ENCODE measurements around the gene CCDC9.
"Not testable (repeated sequence)": the region's sequence is repeated elsewhere in the genome, so short reads cannot be mapped to it uniquely, and the experiment has no call there.

Gene CCDC9

GRCh38 chr19:47240996-47241918 is 15.1 kb upstream of the CCDC9 start:
- no peaks in the 10 kb centered on the region for H3K9me3 Mint-ChIP-seq
- no peak overlapping the region for H3K27ac Mint-ChIP-seq (ENCODE audit: low read depth)
- peak; percentile 50 for ATAC-seq (replicated peaks; ENCODE audit: extremely low read depth, poor library complexity, severe bottlenecking)
- peaks cover 7% of the 10 kb centered on the region for H3K36me3 Mint-ChIP-seq (ENCODE audit: insufficient read depth)
- peaks cover 5% of the 10 kb centered on the region for H3K4me1 Mint-ChIP-seq
- DNase-seq (ENCODE audit: low spot score in 2 of 2) = peak; percentile 58 to 65
- H3K27me3 Mint-ChIP-seq = no peaks in the 10 kb centered on the region
- no peak overlapping the region for H3K4me3 Mint-ChIP-seq

GRCh38 chr19:47241919-47242577 is 14.3 kb upstream of the CCDC9 start:
- H3K36me3 Mint-ChIP-seq (ENCODE audit: insufficient read depth) = peaks cover 7% of the 10 kb centered on the region
- DNase-seq (ENCODE audit: low spot score in 2 of 2) (no peak), ATAC-seq (replicated peaks; ENCODE audit: extremely low read depth, poor library complexity, severe bottlenecking) (no peak)
- no peak overlapping the region for H3K4me3 Mint-ChIP-seq
- H3K27me3 Mint-ChIP-seq = no peaks in the 10 kb centered on the region
- no peak overlapping the region for H3K27ac Mint-ChIP-seq (ENCODE audit: low read depth)
- peaks cover 6% of the 10 kb centered on the region for H3K4me1 Mint-ChIP-seq
- no peaks in the 10 kb centered on the region for H3K9me3 Mint-ChIP-seq

- Mint-ChIP-seq H3K4me3 (no peak overlapping the region), H3K4me1 (peaks cover 10% of the 10 kb centered on the region), H3K27me3 (no peaks in the 10 kb centered on the region), H3K27ac (ENCODE audit: low read depth) (no peak overlapping the region), H3K9me3 (no peaks in the 10 kb centered on the region), H3K36me3 (ENCODE audit: insufficient read depth) (peaks cover 7% of the 10 kb centered on the region)
- DNase-seq (ENCODE audit: low spot score in 2 of 2) (no peak), ATAC-seq (replicated peaks; ENCODE audit: extremely low read depth, poor library complexity, severe bottlenecking) (no peak)
These were observed 13.0 kb upstream of the CCDC9 start for GRCh38 chr19:47243364-47243775.

- Mint-ChIP-seq H3K36me3 (ENCODE audit: insufficient read depth) (peaks cover 8% of the 10 kb centered on the region), H3K27ac (ENCODE audit: low read depth) (no peak overlapping the region), H3K4me1 (peaks cover 8% of the 10 kb centered on the region), H3K4me3 (no peak overlapping the region), H3K27me3 (no peaks in the 10 kb centered on the region), H3K9me3 (no peaks in the 10 kb centered on the region)
- DNase-seq (ENCODE audit: low spot score in 2 of 2) (peak; percentile 88 to 90), ATAC-seq (replicated peaks; ENCODE audit: extremely low read depth, poor library complexity, severe bottlenecking) (peak; percentile 60)
These were observed 12.4 kb upstream of the CCDC9 start for GRCh38 chr19:47243776-47244547.

- H3K9me3 Mint-ChIP-seq = no peaks in the 10 kb centered on the region
- H3K4me3 Mint-ChIP-seq = no peak overlapping the region
- H3K4me1 Mint-ChIP-seq = peaks cover 5% of the 10 kb centered on the region
- peaks cover 6% of the 10 kb centered on the region for H3K36me3 Mint-ChIP-seq (ENCODE audit: insufficient read depth)
- DNase-seq (ENCODE audit: low spot score in 2 of 2) = peak; percentile 64 to 67
- H3K27ac Mint-ChIP-seq (ENCODE audit: low read depth) = no peak overlapping the region
- ATAC-seq (replicated peaks; ENCODE audit: extremely low read depth, poor library complexity, severe bottlenecking) = no peak
- no peaks in the 10 kb centered on the region for H3K27me3 Mint-ChIP-seq
These were observed 8.9 kb upstream of the CCDC9 start for GRCh38 chr19:47247308-47247990.

GRCh38 chr19:47253016-47253415 is 3.3 kb upstream of the CCDC9 start:
- H3K4me1 Mint-ChIP-seq = peaks cover 20% of the 10 kb centered on the region
- H3K27me3 Mint-ChIP-seq; ATAC-seq (replicated peaks; ENCODE audit: extremely low read depth, poor library complexity, severe bottlenecking); H3K9me3 Mint-ChIP-seq; H3K4me3 Mint-ChIP-seq; H3K27ac Mint-ChIP-seq (ENCODE audit: low read depth); DNase-seq (ENCODE audit: low spot score in 2 of 2): not testable (repeated sequence)
- peaks cover 23% of the 10 kb centered on the region for H3K36me3 Mint-ChIP-seq (ENCODE audit: insufficient read depth)

GRCh38 chr19:47253467-47253881 is 2.9 kb upstream of the CCDC9 start:
- DNase-seq (ENCODE audit: low spot score in 2 of 2) (no peak), ATAC-seq (replicated peaks; ENCODE audit: extremely low read depth, poor library complexity, severe bottlenecking) (no peak)
- Mint-ChIP-seq H3K4me1 (peaks cover 25% of the 10 kb centered on the region), H3K36me3 (ENCODE audit: insufficient read depth) (peaks cover 25% of the 10 kb centered on the region), H3K9me3 (no peaks in the 10 kb centered on the region), H3K27me3 (no peaks in the 10 kb centered on the region), H3K4me3 (no peak overlapping the region), H3K27ac (ENCODE audit: low read depth) (no peak overlapping the region)

GRCh38 chr19:47253970-47254369 is 2.4 kb upstream of the CCDC9 start:
- no peaks in the 10 kb centered on the region for H3K9me3 Mint-ChIP-seq
- no peak overlapping the region for H3K27ac Mint-ChIP-seq (ENCODE audit: low read depth)

GRCh38 chr19:47256693-47257410 is 527 bp downstream of the CCDC9 start:
- H3K4me3 Mint-ChIP-seq = peak overlapping the region; percentile 86
- H3K4me1 Mint-ChIP-seq = peaks cover 50% of the 10 kb centered on the region
- H3K36me3 Mint-ChIP-seq (ENCODE audit: insufficient read depth) = peaks cover 37% of the 10 kb centered on the region
- H3K27ac Mint-ChIP-seq (ENCODE audit: low read depth) = peak overlapping the region; percentile 86
- H3K27me3 Mint-ChIP-seq = no peaks in the 10 kb centered on the region
- ATAC-seq (replicated peaks; ENCODE audit: extremely low read depth, poor library complexity, severe bottlenecking) (peak; percentile 82), DNase-seq (ENCODE audit: low spot score in 2 of 2) (peak; percentile 98 to 99)
- no peaks in the 10 kb centered on the region for H3K9me3 Mint-ChIP-seq

More at GRCh38 chr19:47253970-47254369, 2.4 kb upstream of the CCDC9 start:
- Mint-ChIP-seq H3K4me3 (no peak overlapping the region), H3K27me3 (no peaks in the 10 kb centered on the region), H3K4me1 (peaks cover 30% of the 10 kb centered on the region), H3K36me3 (ENCODE audit: insufficient read depth) (peaks cover 24% of the 10 kb centered on the region)
- DNase-seq (ENCODE audit: low spot score in 2 of 2) = no peak
- no peak for ATAC-seq (replicated peaks; ENCODE audit: extremely low read depth, poor library complexity, severe bottlenecking)

GRCh38 chr19:47257411-47258169 is 1.3 kb downstream of the CCDC9 start:
- no peak for ATAC-seq (replicated peaks; ENCODE audit: extremely low read depth, poor library complexity, severe bottlenecking)
- H3K36me3 Mint-ChIP-seq (ENCODE audit: insufficient read depth) = peaks cover 41% of the 10 kb centered on the region
- peaks cover 50% of the 10 kb centered on the region for H3K4me1 Mint-ChIP-seq
- H3K9me3 Mint-ChIP-seq = no peaks in the 10 kb centered on the region
- DNase-seq (ENCODE audit: low spot score in 2 of 2) = no peak
- no peaks in the 10 kb centered on the region for H3K27me3 Mint-ChIP-seq
- H3K27ac Mint-ChIP-seq (ENCODE audit: low read depth) = peak overlapping the region; percentile 86
- H3K4me3 Mint-ChIP-seq = peak overlapping the region; percentile 86

- Mint-ChIP-seq H3K27ac (ENCODE audit: low read depth) (peak overlapping the region; percentile 53), H3K36me3 (ENCODE audit: insufficient read depth) (peaks cover 43% of the 10 kb centered on the region), H3K4me1 (peaks cover 50% of the 10 kb centered on the region), H3K27me3 (no peaks in the 10 kb centered on the region), H3K9me3 (no peaks in the 10 kb centered on the region), H3K4me3 (peak overlapping the region; percentile 60)
- DNase-seq (ENCODE audit: low spot score in 2 of 2) = no peak
- no peak for ATAC-seq (replicated peaks; ENCODE audit: extremely low read depth, poor library complexity, severe bottlenecking)
These were observed 2.1 kb downstream of the CCDC9 start for GRCh38 chr19:47258434-47258833.

All from central memory CD8-positive, alpha-beta T cell (primary cell).